H9 (cell line): ENCODE measurements around the gene TCN2. TPM values are rescaled to one million over a fixed set of nuclear protein-coding genes. Genes with fewer than 3 reads are reported as not detected.
"Not testable (repeated sequence)": the region's sequence is repeated elsewhere in the genome, so short reads cannot be mapped to it uniquely, and the experiment has no call there.

Experiments
- DNase-seq: peaks from one replicate; pipeline ENCODE4 v3.0.0-alpha.2; 2017
- H2AFZ ChIP-seq: one replicate; pipeline ENCODE4 v1.6.1; 2013; ENCODE audit warnings: mild to moderate bottlenecking, low read length, control low read depth, moderate library complexity
- H2AK5ac ChIP-seq: 2 replicates; pipeline ENCODE4 v1.6.1; 2013; ENCODE audit warnings: low read length, control low read depth, mixed read lengths; ENCODE audit not compliant: insufficient read length
- H2BK120ac ChIP-seq: one replicate; pipeline ENCODE4 v1.6.1; 2013; ENCODE audit warnings: low read depth, mild to moderate bottlenecking, low read length, control low read depth, inconsistent platforms; ENCODE audit not compliant: poor library complexity, severe bottlenecking
- H2BK12ac ChIP-seq: 2 replicates; pipeline ENCODE4 v1.6.1; 2013; ENCODE audit warnings: low read length, control low read depth, mixed read lengths, low read depth; ENCODE audit not compliant: insufficient read length
- H2BK15ac ChIP-seq: 2 replicates; pipeline ENCODE4 v1.6.1; 2013; ENCODE audit warnings: low read depth, low read length, control low read depth
- H2BK20ac ChIP-seq: one replicate; pipeline ENCODE4 v1.6.1; 2013; ENCODE audit warnings: low read depth, mild to moderate bottlenecking, low read length, control low read depth, inconsistent platforms; ENCODE audit not compliant: poor library complexity, severe bottlenecking
- H2BK5ac ChIP-seq: 2 replicates; pipeline ENCODE4 v1.6.1; 2013; ENCODE audit warnings: low read length, control low read depth, mixed read lengths; ENCODE audit not compliant: insufficient read length
- H3K14ac ChIP-seq: 2 replicates; pipeline ENCODE4 v1.6.1; 2013; ENCODE audit warnings: low read length, control low read depth; ENCODE audit not compliant: insufficient read depth
- H3K18ac ChIP-seq: 2 replicates; pipeline ENCODE4 v1.6.1; 2013; ENCODE audit warnings: low read depth, mild to moderate bottlenecking, mixed read lengths, low read length, control low read depth; ENCODE audit not compliant: insufficient read length
- H3K23ac ChIP-seq: 2 replicates; pipeline ENCODE4 v1.6.1; 2013; ENCODE audit warnings: low read length, control low read depth, mixed read lengths, low read depth; ENCODE audit not compliant: insufficient read length
- H3K23me2 ChIP-seq: 2 replicates; pipeline ENCODE4 v1.6.1; 2013; ENCODE audit warnings: low read depth, mild to moderate bottlenecking, mixed read lengths, low read length, control low read depth; ENCODE audit not compliant: insufficient read length, poor library complexity, severe bottlenecking
- H3K27ac ChIP-seq: 2 replicates; pipeline ENCODE4 v1.5.1; 2013; ENCODE audit warnings: low read length, control low read depth, mixed read lengths, low read depth; ENCODE audit not compliant: insufficient read length
- H3K27me3 ChIP-seq: 2 replicates; pipeline ENCODE4 v1.6.1; 2013; ENCODE audit warnings: low read length, control low read depth, inconsistent platforms; ENCODE audit not compliant: insufficient read depth
- H3K4ac ChIP-seq: 2 replicates; pipeline ENCODE4 v1.6.1; 2013; ENCODE audit warnings: low read depth, mild to moderate bottlenecking, control low read depth, inconsistent platforms, low read length, moderate library complexity
- H3K4me1 ChIP-seq: 2 replicates; pipeline ENCODE4 v1.6.1; 2013; ENCODE audit warnings: low read length, control low read depth, inconsistent platforms; ENCODE audit not compliant: insufficient read depth
- H3K4me2 ChIP-seq: 2 replicates; pipeline ENCODE4 v1.6.1; 2013; ENCODE audit warnings: low read length, control low read depth, mixed read lengths; ENCODE audit not compliant: insufficient read length, insufficient read depth
- H3K56ac ChIP-seq: 2 replicates; pipeline ENCODE4 v1.6.1; 2013; ENCODE audit warnings: low read depth, mild to moderate bottlenecking, mixed read lengths, low read length, control low read depth; ENCODE audit not compliant: insufficient read length
- H3K79me1 ChIP-seq: 2 replicates; pipeline ENCODE4 v1.6.1; 2013; ENCODE audit warnings: low read depth, mild to moderate bottlenecking, moderate library complexity, low read length, control low read depth, inconsistent platforms; ENCODE audit not compliant: insufficient read depth, poor library complexity, severe bottlenecking
- H3K79me2 ChIP-seq: 2 replicates; pipeline ENCODE4 v1.6.1; 2013; ENCODE audit warnings: low read length, control low read depth, inconsistent platforms; ENCODE audit not compliant: insufficient read depth
- H3K9ac ChIP-seq: 2 replicates; pipeline ENCODE4 v1.6.1; 2013; ENCODE audit warnings: low read length, control low read depth, mixed read lengths; ENCODE audit not compliant: insufficient read length; ENCODE audit errors: extremely low read depth
- H3K9me3 ChIP-seq: one replicate; pipeline ENCODE4 v1.6.1; 2013; ENCODE audit warnings: low read depth, low read length, inconsistent platforms; ENCODE audit not compliant: control insufficient read depth
- H3T11ph ChIP-seq: one replicate; pipeline ENCODE4 v1.6.1; 2013; ENCODE audit warnings: mild to moderate bottlenecking, low read length, control low read depth, inconsistent platforms
- H4K20me1 ChIP-seq: one replicate; pipeline ENCODE4 v1.6.1; 2013; ENCODE audit not compliant: control insufficient read depth, insufficient read length, insufficient read depth
- H4K5ac ChIP-seq: 2 replicates; pipeline ENCODE4 v1.6.1; 2013; ENCODE audit warnings: low read depth, mild to moderate bottlenecking, mixed read lengths, low read length, control low read depth; ENCODE audit not compliant: insufficient read length
- H4K8ac ChIP-seq: replicated peaks from 2 replicates; pipeline ENCODE4 v1.6.1; 2013; ENCODE audit warnings: low read length, control low read depth, mixed read lengths, low read depth; ENCODE audit not compliant: insufficient read length
- H4K91ac ChIP-seq: 2 replicates; pipeline ENCODE4 v1.6.1; 2013; ENCODE audit warnings: low read depth, mild to moderate bottlenecking, moderate library complexity, mixed read lengths, low read length, control low read depth; ENCODE audit not compliant: insufficient read length
- H3K27ac Mint-ChIP-seq, 3 experiments: 2 replicates in 2 of 3; 3 replicates in 1 of 3; pipeline ENCODE4 v1.8.0; 2020 to 2021; ENCODE audit warnings: mixed read lengths in 3 of 3, mild to moderate bottlenecking in 1 of 3, moderate library complexity in 1 of 3
- H3K27me3 Mint-ChIP-seq: 2 replicates; pipeline ENCODE4 v1.8.0; 2021; ENCODE audit warnings: low read depth, mild to moderate bottlenecking, moderate library complexity, mixed read lengths
- H3K36me3 Mint-ChIP-seq, 3 experiments: 2 replicates in 2 of 3; 3 replicates in 1 of 3; pipeline ENCODE4 v1.8.0; 2020 to 2021; ENCODE audit warnings: low read depth in 3 of 3, mixed read lengths in 3 of 3; ENCODE audit not compliant: insufficient read depth in 1 of 3
- H3K4me1 Mint-ChIP-seq, 2 experiments: 2 replicates each; pipeline ENCODE4 v1.8.0; 2020; ENCODE audit warnings: mixed read lengths in 2 of 2
- H3K4me3 Mint-ChIP-seq, 2 experiments: 2 replicates in 1 of 2; 3 replicates in 1 of 2; pipeline ENCODE4 v1.8.0; 2020 to 2021; ENCODE audit warnings: mild to moderate bottlenecking in 2 of 2, mixed read lengths in 2 of 2, moderate library complexity in 1 of 2
- H3K9me3 Mint-ChIP-seq, 2 experiments: 2 replicates in 1 of 2; 3 replicates in 1 of 2; pipeline ENCODE4 v1.8.0; 2020; ENCODE audit warnings: mild to moderate bottlenecking in 2 of 2, mixed read lengths in 2 of 2, moderate library complexity in 1 of 2
- WGBS: extraction: QIAGEN DNeasy Blood & Tissue Kit; methylation state at CpG from one replicate; pipeline ENCODE4 v1.1.7; 2013; ENCODE audit warnings: missing lambda C conversion rate, low lambda C conversion rate, mixed read lengths; ENCODE audit not compliant: insufficient read length; ENCODE audit errors: extremely low coverage; 5-methylcytosine and 5-hydroxymethylcytosine counted together
- total RNA-seq: library from RNA; stranded (reverse); gene quantifications from 2 replicates; pipeline ENCODE4 v1.2.1, GENCODE V29; 2021
- TF ChIP-seq, protein P1 (sequence below): fragments of 200-600 bp; sonication (generic); conservative IDR thresholded peaks from 3 replicates; pipeline ENCODE4 v1.8.0; 2021; ENCODE audit warnings: antibody characterized with exemption, mild to moderate bottlenecking

The TCN2 gene
- total RNA-seq, 1 experiment from 2014 or later: 42.2 TPM

- Mint-ChIP-seq H3K27ac (no peak overlapping the region), H3K27me3 (no peaks in the 10 kb centered on the region), H3K4me3 (no peak overlapping the region), H3K4me1 (peaks cover 4 to 5% of the 10 kb centered on the region in 2 experiments; a peak in 3 of 4 replicates), H3K9me3 (peaks cover 8 to 11% of the 10 kb centered on the region in 2 experiments), H3K36me3 (peaks cover 2 to 19% (median 18%) of the 10 kb centered on the region in 3 experiments)
- Histone ChIP-seq H4K20me1 (no peaks in the 10 kb centered on the region), H3K4me2 (no peak overlapping the region), H2BK15ac (no peak overlapping the region), H2BK5ac (no peak overlapping the region), H2BK20ac (no peak overlapping the region), H3K4me1 (no peaks in the 10 kb centered on the region; the same call in 1 of the 2 replicates), H3K27me3 (no peaks in the 10 kb centered on the region), H4K5ac (no peak overlapping the region), H3K27ac (no peak overlapping the region), H3T11ph (no peak overlapping the region), H3K9ac (no peak overlapping the region), H4K8ac (no peak overlapping the region), H3K4ac (no peak overlapping the region), H2BK120ac (no peak overlapping the region), H3K79me2 (no peaks in the 10 kb centered on the region), H2AK5ac (no peak overlapping the region), H4K91ac (no peak overlapping the region), H3K23me2 (no peaks in the 10 kb centered on the region), H3K79me1 (no peaks in the 10 kb centered on the region), H2AFZ (no peak overlapping the region), H3K14ac (no peak overlapping the region), H3K18ac (no peak overlapping the region), H3K9me3 (no peaks in the 10 kb centered on the region), H2BK12ac (no peak overlapping the region), H3K23ac (no peak overlapping the region), H3K56ac (no peak overlapping the region)
- TF ChIP-seq, protein P1, sequence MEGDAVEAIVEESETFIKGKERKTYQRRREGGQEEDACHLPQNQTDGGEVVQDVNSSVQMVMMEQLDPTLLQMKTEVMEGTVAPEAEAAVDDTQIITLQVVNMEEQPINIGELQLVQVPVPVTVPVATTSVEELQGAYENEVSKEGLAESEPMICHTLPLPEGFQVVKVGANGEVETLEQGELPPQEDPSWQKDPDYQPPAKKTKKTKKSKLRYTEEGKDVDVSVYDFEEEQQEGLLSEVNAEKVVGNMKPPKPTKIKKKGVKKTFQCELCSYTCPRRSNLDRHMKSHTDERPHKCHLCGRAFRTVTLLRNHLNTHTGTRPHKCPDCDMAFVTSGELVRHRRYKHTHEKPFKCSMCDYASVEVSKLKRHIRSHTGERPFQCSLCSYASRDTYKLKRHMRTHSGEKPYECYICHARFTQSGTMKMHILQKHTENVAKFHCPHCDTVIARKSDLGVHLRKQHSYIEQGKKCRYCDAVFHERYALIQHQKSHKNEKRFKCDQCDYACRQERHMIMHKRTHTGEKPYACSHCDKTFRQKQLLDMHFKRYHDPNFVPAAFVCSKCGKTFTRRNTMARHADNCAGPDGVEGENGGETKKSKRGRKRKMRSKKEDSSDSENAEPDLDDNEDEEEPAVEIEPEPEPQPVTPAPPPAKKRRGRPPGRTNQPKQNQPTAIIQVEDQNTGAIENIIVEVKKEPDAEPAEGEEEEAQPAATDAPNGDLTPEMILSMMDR: no peak
- WGBS: no CpG with 5 or more reads among the region's 4 CpGs
- no peak for DNase-seq
Measured at GRCh38 chr22:30628491-30628890, 21.5 kb downstream of the TCN2 start.

DNA sequence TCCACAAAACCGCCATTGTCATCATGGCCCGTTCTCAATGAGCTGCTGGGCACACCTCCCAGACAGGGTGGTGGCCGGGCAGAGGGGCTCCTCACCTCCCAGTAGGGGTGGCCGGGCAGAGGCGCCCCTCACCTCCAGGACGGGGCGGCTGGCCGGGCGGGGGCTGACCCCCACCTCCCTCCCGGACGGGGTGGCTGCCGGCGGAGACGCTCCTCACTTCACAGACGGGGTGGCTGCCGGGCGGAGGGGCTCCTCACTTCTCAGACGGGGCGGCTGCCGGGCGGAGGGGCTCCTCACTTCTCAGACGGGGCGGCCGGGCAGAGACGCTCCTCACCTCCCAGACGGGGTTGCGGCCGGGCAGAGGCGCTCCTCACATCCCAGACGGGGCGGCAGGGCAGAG, 24.5 kb downstream of the TCN2 start:
- H4K91ac ChIP-seq, H3K4me1 ChIP-seq, H3K27ac Mint-ChIP-seq, H3K27me3 Mint-ChIP-seq, H4K20me1 ChIP-seq, H3K18ac ChIP-seq, H2BK12ac ChIP-seq, H3K79me2 ChIP-seq, H3K4ac ChIP-seq, H3K9ac ChIP-seq, H2BK5ac ChIP-seq, H4K8ac ChIP-seq, H3K56ac ChIP-seq, H3K4me3 Mint-ChIP-seq, H3K27me3 ChIP-seq, H3T11ph ChIP-seq, H2BK120ac ChIP-seq, H3K4me2 ChIP-seq, H3K79me1 ChIP-seq, H2BK20ac ChIP-seq, H2AK5ac ChIP-seq, H3K14ac ChIP-seq, H3K23ac ChIP-seq, H2BK15ac ChIP-seq, DNase-seq, H4K5ac ChIP-seq, H3K27ac ChIP-seq, H3K9me3 ChIP-seq, H2AFZ ChIP-seq: not testable (repeated sequence)
- WGBS: no CpG with 5 or more reads among the region's 31 CpGs
- peaks cover 12% of the 10 kb centered on the region for H3K23me2 ChIP-seq
- H3K4me1 Mint-ChIP-seq: peaks cover 14 to 17% of the 10 kb centered on the region in 2 experiments
- peaks cover 8 to 11% of the 10 kb centered on the region in 2 experiments for H3K9me3 Mint-ChIP-seq
- peaks cover 2 to 11% (median 7%) of the 10 kb centered on the region in 3 experiments; a peak in 6 of 7 replicates for H3K36me3 Mint-ChIP-seq
